Measurements from ENCODE around the gene ZFP62.
A peak's percentile ranks its signal among the peaks of the same experiment; 100 is the strongest.

The ZFP62 gene

GRCh38 chr5:180810210-180810958, 50.7 kb downstream of the ZFP62 start:
- peak; percentile 98 for DNase-seq
- peak; percentile 84 for ATAC-seq

- ATAC-seq (peak; percentile 78), DNase-seq (peak; percentile 80)
These were observed 51.5 kb downstream of the ZFP62 start for GRCh38 chr5:180809403-180810209.

- DNase-seq: peak; percentile 8
- no peak for ATAC-seq
These were observed 52.5 kb downstream of the ZFP62 start for GRCh38 chr5:180808461-180809000.

GRCh38 chr5:180807654-180808414, 53.2 kb downstream of the ZFP62 start:
- no peak for DNase-seq
- ATAC-seq: no peak

- ATAC-seq: no peak
These were observed 54.0 kb downstream of the ZFP62 start for GRCh38 chr5:180807046-180807445.

GRCh38 chr5:180806351-180807011, 54.6 kb downstream of the ZFP62 start:
- ATAC-seq: no peak

More at GRCh38 chr5:180807046-180807445, 54.0 kb downstream of the ZFP62 start:
- DNase-seq: no peak

GRCh38 chr5:180804129-180804618, 56.9 kb downstream of the ZFP62 start:
- DNase-seq: peak; percentile 44
- ATAC-seq: no peak

More at GRCh38 chr5:180806351-180807011, 54.6 kb downstream of the ZFP62 start:
- no peak for DNase-seq

GRCh38 chr5:180803181-180804128, 57.6 kb downstream of the ZFP62 start:
- ATAC-seq (peak; percentile 67), DNase-seq (peak; percentile 87)

- peak; percentile 60 for ATAC-seq
These were observed 58.5 kb downstream of the ZFP62 start, which contains the start of gene MGAT1 for GRCh38 chr5:180802325-180803180. MGAT1 (minus strand) TSS chr5:180802806; CDS start chr5:180792971, 9,835 bp downstream.

GRCh38 chr5:180801596-180802324, 59.3 kb downstream of the ZFP62 start:
- ATAC-seq (no peak), DNase-seq (no peak)

More at GRCh38 chr5:180802325-180803180, 58.5 kb downstream of the ZFP62 start, which contains the start of gene MGAT1:
- DNase-seq: peak; percentile 90

GRCh38 chr5:180799902-180800801, 60.9 kb downstream of the ZFP62 start:
- ATAC-seq (no peak), DNase-seq (no peak)

- DNase-seq (no peak), ATAC-seq (no peak)
These were observed 61.9 kb downstream of the ZFP62 start for GRCh38 chr5:180799194-180799593.

GRCh38 chr5:180798193-180798592, 62.9 kb downstream of the ZFP62 start:
- DNase-seq (no peak), ATAC-seq (no peak)

Data from stimulated activated naive CD8-positive, alpha-beta T cell treated with anti-CD3 and anti-CD28 coated beads, Interleukin-15, Interleukin-2, amounts not matched to agents 100 U/mL and 50 U/mL, for 24 hours (primary cell).